GM18505 (cell line): ENCODE measurements around the gene WNT3.

ENCODE experiments used
- ATAC-seq: cut with Tn5 transposase; IDR thresholded peaks from one replicate; pipeline ENCODE4 v1.9.1; 2021; ENCODE audit not compliant: unreplicated experiment
- POLR2A ChIP-seq: IDR thresholded peaks from 4 replicates; pipeline ENCODE4 v1.6.1; 2011; ENCODE audit warnings: borderline replicate concordance; ENCODE audit not compliant: insufficient read depth, insufficient read length; ENCODE audit errors: extremely low read depth

Gene WNT3

GRCh38 chr17:46745376-46745775, 73.1 kb downstream of the WNT3 start:
- no peak for ATAC-seq
- no peak for TF ChIP-seq POLR2A

GRCh38 chr17:46744441-46744840, 74.1 kb downstream of the WNT3 start:
- no peak for TF ChIP-seq POLR2A
- no peak for ATAC-seq

- no peak for TF ChIP-seq POLR2A
- ATAC-seq, result no peak
Observed at GRCh38 chr17:46742565-46743270, 75.8 kb downstream of the WNT3 start.

- no peak for TF ChIP-seq POLR2A
- no peak for ATAC-seq
Observed at GRCh38 chr17:46741122-46741730, 77.3 kb downstream of the WNT3 start.

- no peak for TF ChIP-seq POLR2A
- ATAC-seq, result no peak
Observed at GRCh38 chr17:46739982-46740381, 78.5 kb downstream of the WNT3 start.

- no peak for ATAC-seq
- TF ChIP-seq POLR2A, result no peak
Observed at GRCh38 chr17:46738544-46738943, 79.9 kb downstream of the WNT3 start.

- no peak for TF ChIP-seq POLR2A
- no peak for ATAC-seq
Observed at GRCh38 chr17:46737326-46737725, 81.2 kb downstream of the WNT3 start.

GRCh38 chr17:46736100-46736499, 82.4 kb downstream of the WNT3 start:
- TF ChIP-seq POLR2A, result no peak
- no peak for ATAC-seq

- TF ChIP-seq POLR2A, result no peak
- no peak for ATAC-seq
Observed at GRCh38 chr17:46733837-46734475, 84.5 kb downstream of the WNT3 start.

GRCh38 chr17:46732754-46733398, 85.6 kb downstream of the WNT3 start:
- no peak for ATAC-seq
- TF ChIP-seq POLR2A, result no peak

- no peak for TF ChIP-seq POLR2A
- no peak for ATAC-seq
Observed at GRCh38 chr17:46732160-46732559, 86.3 kb downstream of the WNT3 start.

- TF ChIP-seq POLR2A, result no peak
Observed at GRCh38 chr17:46730679-46731078, 87.8 kb downstream of the WNT3 start.

GRCh38 chr17:46730026-46730425, 88.5 kb downstream of the WNT3 start:
- no peak for TF ChIP-seq POLR2A
- ATAC-seq, result no peak

More at GRCh38 chr17:46730679-46731078, 87.8 kb downstream of the WNT3 start:
- no peak for ATAC-seq
